Upper lobe of left lung (tissue), 6 donors: Measurements from ENCODE around the gene SLC4A4. TPM values are rescaled to one million over a fixed set of nuclear protein-coding genes. Genes with fewer than 3 reads are reported as not detected.

Experiments
- ATAC-seq, 2 donors: fragments of 200-7000 bp; cut with Tn5 transposase; one replicate each; pipeline ENCODE4 v1.9.1; 2022; ENCODE audit warnings: mild to moderate bottlenecking in 2 of 2, moderate library complexity in 2 of 2; ENCODE audit not compliant: low FRiP score in 2 of 2
- DNase-seq, 2 donors: peaks; one replicate each; pipeline ENCODE4 v3.0.0-alpha.2; 2019 to 2020
- H3K27ac ChIP-seq, 4 donors: fragments of 200-600 bp; sonication (generic); one replicate each; pipeline ENCODE4 v1.5.1; 2016 to 2019
- H3K27me3 ChIP-seq, 4 donors: fragments of 200-600 bp; sonication (generic); one replicate each; pipeline ENCODE4 v1.5.1; 2017 to 2019
- H3K36me3 ChIP-seq, 4 donors: fragments of 200-600 bp; sonication (generic); one replicate each; pipeline ENCODE4 v1.5.1; 2016 to 2019
- H3K4me1 ChIP-seq, 4 donors: fragments of 200-600 bp; sonication (generic); one replicate each; pipeline ENCODE4 v1.5.1; 2018 to 2019
- H3K4me3 ChIP-seq, 4 donors: fragments of 200-600 bp; sonication (generic); one replicate each; pipeline ENCODE4 v1.5.1; 2017 to 2019; ENCODE audit warnings: mild to moderate bottlenecking in 2 of 4, moderate library complexity in 1 of 4
- H3K9me3 ChIP-seq, 4 donors: fragments of 200-600 bp; sonication (generic); one replicate each; pipeline ENCODE4 v1.5.1; 2018 to 2019
- EP300 ChIP-seq, 4 donors: sonication (generic); formaldehyde crosslinking; IDR thresholded peaks; one replicate each; pipeline ENCODE4 v1.5.1; 2017; ENCODE audit warnings: antibody characterized with exemption in 4 of 4, control low read depth in 2 of 4
- POLR2A ChIP-seq, 4 donors: fragments of 450-650 bp; IDR thresholded peaks; one replicate each; pipeline ENCODE4 v1.5.1; 2016 to 2017; ENCODE audit warnings: antibody characterized with exemption in 4 of 4, mild to moderate bottlenecking in 2 of 4
- POLR2AphosphoS5 ChIP-seq, 2 donors: sonication (generic); formaldehyde crosslinking; IDR thresholded peaks; one replicate each; pipeline ENCODE4 v1.5.1; 2017; ENCODE audit warnings: antibody characterized with exemption in 2 of 2
- WGBS, 2 donors: methylation state at CpG; one replicate each; pipeline ENCODE4 v1.1.5; 2017 to 2018; 5-methylcytosine and 5-hydroxymethylcytosine counted together
- total RNA-seq, 6 donors: library from RNA; depleted of rRNA in 4 of 6; stranded (reverse); fragments of >200 nt in 4 of 6; gene quantifications; one replicate each; pipeline versions ENCODE4 v1.1.0 to v1.2.1, GENCODE V29; 2016 to 2021
- TF ChIP-seq, protein P1 (sequence below), 6 experiments: fragments of 450-650 bp in 4 of 6; fragments of 200-600 bp in 2 of 6; sonication (generic) in 2 of 6; IDR thresholded peaks; one replicate each; pipeline ENCODE4 v1.5.1; 2016 to 2019; ENCODE audit warnings: antibody characterized with exemption in 6 of 6
- donor health status: DM: no; HTN: no; CAD: no; lungs with moderate emphysema.
- donor health status: DM: no; HTN: yes; CAD: no; lungs with severe emphysema.

The SLC4A4 gene
- total RNA-seq, 6 donors from 2014 or later, result 9.2 to 31.4 (median 21.1) TPM

GRCh38 chr4:71366766-71367165 lies 27.9 kb downstream of the SLC4A4 start:
- Histone ChIP-seq H3K4me1 (no peaks in the 10 kb centered on the region), H3K36me3 (no peaks in the 10 kb centered on the region), H3K27me3 (no peaks in the 10 kb centered on the region), H3K9me3 (no peaks in the 10 kb centered on the region), H3K4me3 (no peak overlapping the region), H3K27ac (no peak overlapping the region)
- ATAC-seq (no peak), DNase-seq (no peak)
- WGBS, 2 donors, result 81 to 100% methylated on average over 3 of the region's 3 CpGs
- TF ChIP-seq POLR2AphosphoS5 (IDR thresholded peaks at IDR 0.05), result no peak
- no peak for TF ChIP-seq EP300 (IDR thresholded peaks at IDR 0.05)
- no peak for TF ChIP-seq POLR2A (IDR thresholded peaks at IDR 0.05)
- TF ChIP-seq, protein P1, sequence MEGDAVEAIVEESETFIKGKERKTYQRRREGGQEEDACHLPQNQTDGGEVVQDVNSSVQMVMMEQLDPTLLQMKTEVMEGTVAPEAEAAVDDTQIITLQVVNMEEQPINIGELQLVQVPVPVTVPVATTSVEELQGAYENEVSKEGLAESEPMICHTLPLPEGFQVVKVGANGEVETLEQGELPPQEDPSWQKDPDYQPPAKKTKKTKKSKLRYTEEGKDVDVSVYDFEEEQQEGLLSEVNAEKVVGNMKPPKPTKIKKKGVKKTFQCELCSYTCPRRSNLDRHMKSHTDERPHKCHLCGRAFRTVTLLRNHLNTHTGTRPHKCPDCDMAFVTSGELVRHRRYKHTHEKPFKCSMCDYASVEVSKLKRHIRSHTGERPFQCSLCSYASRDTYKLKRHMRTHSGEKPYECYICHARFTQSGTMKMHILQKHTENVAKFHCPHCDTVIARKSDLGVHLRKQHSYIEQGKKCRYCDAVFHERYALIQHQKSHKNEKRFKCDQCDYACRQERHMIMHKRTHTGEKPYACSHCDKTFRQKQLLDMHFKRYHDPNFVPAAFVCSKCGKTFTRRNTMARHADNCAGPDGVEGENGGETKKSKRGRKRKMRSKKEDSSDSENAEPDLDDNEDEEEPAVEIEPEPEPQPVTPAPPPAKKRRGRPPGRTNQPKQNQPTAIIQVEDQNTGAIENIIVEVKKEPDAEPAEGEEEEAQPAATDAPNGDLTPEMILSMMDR (IDR thresholded peaks at IDR 0.05), result no peak

DNA sequence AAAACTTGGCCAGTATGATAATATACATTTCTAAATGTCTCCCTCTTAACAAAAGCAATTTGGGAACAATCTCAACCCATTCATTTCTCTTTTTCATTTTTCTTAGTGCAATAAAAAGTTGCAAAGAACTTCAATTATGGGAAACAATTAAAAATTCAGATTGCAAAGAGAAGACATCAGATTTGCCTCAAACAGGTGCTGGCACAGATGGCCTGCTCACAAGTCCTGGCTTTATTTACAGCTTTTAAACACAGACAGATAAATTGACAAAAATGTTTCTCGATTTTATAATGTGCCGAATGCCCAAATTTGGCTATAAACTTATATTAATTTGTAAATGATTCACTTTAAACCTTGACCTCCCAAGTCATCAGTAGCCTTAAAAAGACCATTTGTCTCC lies 28.7 kb downstream of the SLC4A4 start:
- H3K27ac ChIP-seq, result no peak overlapping the region
- H3K4me3 ChIP-seq, result no peak overlapping the region
- TF ChIP-seq, protein P1 (IDR thresholded peaks at IDR 0.05), result no peak
- TF ChIP-seq EP300 (IDR thresholded peaks at IDR 0.05), result no peak
- no peaks in the 10 kb centered on the region for H3K27me3 ChIP-seq
- H3K9me3 ChIP-seq, result no peaks in the 10 kb centered on the region
- H3K36me3 ChIP-seq, result no peaks in the 10 kb centered on the region
- H3K4me1 ChIP-seq, result no peaks in the 10 kb centered on the region
- ATAC-seq, result no peak
- 88 to 92% methylated on average over 2 of the region's 2 CpGs for WGBS, 2 donors
- DNase-seq, result no peak

- no peaks in the 10 kb centered on the region for H3K36me3 ChIP-seq
- H3K4me3 ChIP-seq, result no peak overlapping the region
- no peaks in the 10 kb centered on the region for H3K27me3 ChIP-seq
- TF ChIP-seq POLR2AphosphoS5 (IDR thresholded peaks at IDR 0.05), result no peak
- TF ChIP-seq POLR2A (IDR thresholded peaks at IDR 0.05), result no peak
- no peak for TF ChIP-seq EP300 (IDR thresholded peaks at IDR 0.05)
- TF ChIP-seq, protein P1 (IDR thresholded peaks at IDR 0.05), result no peak
- WGBS, 2 donors, result 93 to 94% methylated on average over 12 of the region's 12 CpGs
- DNase-seq (peak in 1 of 2 donors; percentile 32), ATAC-seq (no peak)
- H3K4me1 ChIP-seq, result no peaks in the 10 kb centered on the region
- H3K27ac ChIP-seq, result no peak overlapping the region
- H3K9me3 ChIP-seq, result no peaks in the 10 kb centered on the region
Measured at GRCh38 chr4:71368906-71369305, 30.1 kb downstream of the SLC4A4 start.

- H3K27me3 ChIP-seq, result no peaks in the 10 kb centered on the region
- no peak overlapping the region for H3K27ac ChIP-seq
- H3K36me3 ChIP-seq, result no peaks in the 10 kb centered on the region
- no peak for DNase-seq
- no peaks in the 10 kb centered on the region for H3K4me1 ChIP-seq
- H3K9me3 ChIP-seq, result no peaks in the 10 kb centered on the region
- no peak for ATAC-seq
- no peak overlapping the region for H3K4me3 ChIP-seq
- TF ChIP-seq EP300 (IDR thresholded peaks at IDR 0.05), result no peak
- TF ChIP-seq POLR2AphosphoS5 (IDR thresholded peaks at IDR 0.05), result no peak
- TF ChIP-seq POLR2A (IDR thresholded peaks at IDR 0.05), result no peak
- TF ChIP-seq, protein P1 (IDR thresholded peaks at IDR 0.05), result no peak
Measured at GRCh38 chr4:71369536-71369935, 30.7 kb downstream of the SLC4A4 start.

GRCh38 chr4:71375494-71375893 lies 36.7 kb downstream of the SLC4A4 start:
- ATAC-seq (no peak), DNase-seq (no peak)
- Histone ChIP-seq H3K27me3 (no peaks in the 10 kb centered on the region), H3K4me3 (no peak overlapping the region), H3K4me1 (no peaks in the 10 kb centered on the region), H3K9me3 (no peaks in the 10 kb centered on the region), H3K36me3 (no peaks in the 10 kb centered on the region), H3K27ac (no peak overlapping the region)
- no peak for TF ChIP-seq EP300 (IDR thresholded peaks at IDR 0.05)
- no peak for TF ChIP-seq POLR2AphosphoS5 (IDR thresholded peaks at IDR 0.05)
- TF ChIP-seq POLR2A (IDR thresholded peaks at IDR 0.05), result no peak
- TF ChIP-seq, protein P1 (IDR thresholded peaks at IDR 0.05), result no peak
- WGBS, 2 donors, result 98 to 100% methylated on average over 2 of the region's 2 CpGs
